Prostate gland (tissue), 2 donors: ENCODE measurements around the gene C8A. TPM values are rescaled to one million over a fixed set of nuclear protein-coding genes. Genes with fewer than 3 reads are reported as not detected.

ENCODE experiments used
- DNase-seq: peaks from one replicate; pipeline ENCODE4 v3.0.0-alpha.2; 2019; ENCODE audit warnings: low spot score
- H3K27ac ChIP-seq, 2 donors: fragments of 200-600 bp; sonication (generic); 2 replicates each; pipeline ENCODE4 v1.5.1; 2017 to 2019
- H3K27me3 ChIP-seq: fragments of 200-600 bp; sonication (generic); replicated peaks from 2 replicates; pipeline ENCODE4 v1.5.1; 2019; ENCODE audit not compliant: insufficient read depth
- H3K36me3 ChIP-seq, 2 donors: fragments of 200-600 bp; sonication (generic); 1 replicate in 1 of 2; 2 replicates in 1 of 2; pipeline versions ENCODE4 v1.5.1 to v1.8.1; 2017 to 2019
- H3K4me1 ChIP-seq: fragments of 200-600 bp; sonication (generic); replicated peaks from 2 replicates; pipeline ENCODE4 v1.5.1; 2019
- H3K4me3 ChIP-seq, 2 donors: fragments of 200-600 bp; sonication (generic); 2 replicates each; pipeline ENCODE4 v1.5.1; 2017 to 2019
- H3K9me3 ChIP-seq: fragments of 200-600 bp; sonication (generic); 2 replicates; pipeline ENCODE4 v1.5.1; 2017
- POLR2A ChIP-seq: fragments of 450-650 bp; IDR thresholded peaks from one replicate; pipeline ENCODE4 v1.6.1; 2016; ENCODE audit warnings: antibody characterized with exemption, mild to moderate bottlenecking
- POLR2AphosphoS5 ChIP-seq: sonication (generic); formaldehyde crosslinking; IDR thresholded peaks from one replicate; pipeline ENCODE4 v1.6.1; 2017; ENCODE audit warnings: antibody characterized with exemption
- WGBS: methylation state at CpG from one replicate; pipeline ENCODE4 v1.1.5; 2018; 5-methylcytosine and 5-hydroxymethylcytosine counted together
- intact Hi-C: fragments of 100-400 bp; cut with DNase I; formaldehyde crosslinking; loops from one replicate; pipeline ENCODE4 v1.14.2; 2022
- total RNA-seq, 2 donors: library from RNA; depleted of rRNA; stranded (reverse); fragments of >200 nt; gene quantifications; one replicate each; pipeline ENCODE4 v1.1.0, GENCODE V29; 2016
- TF ChIP-seq, protein P1 (sequence below), 4 experiments: fragments of 200-600 bp in 2 of 4; fragments of 450-650 bp in 2 of 4; sonication (generic) in 2 of 4; IDR thresholded peaks; 1 replicate in 3 of 4; 2 replicates in 1 of 4; pipeline ENCODE4 v1.5.1; 2016 to 2019; ENCODE audit warnings: antibody characterized with exemption in 4 of 4, mild to moderate bottlenecking in 2 of 4, moderate library complexity in 2 of 4

Gene C8A
- total RNA-seq, 2 donors from 2014 or later = not detected

DNA sequence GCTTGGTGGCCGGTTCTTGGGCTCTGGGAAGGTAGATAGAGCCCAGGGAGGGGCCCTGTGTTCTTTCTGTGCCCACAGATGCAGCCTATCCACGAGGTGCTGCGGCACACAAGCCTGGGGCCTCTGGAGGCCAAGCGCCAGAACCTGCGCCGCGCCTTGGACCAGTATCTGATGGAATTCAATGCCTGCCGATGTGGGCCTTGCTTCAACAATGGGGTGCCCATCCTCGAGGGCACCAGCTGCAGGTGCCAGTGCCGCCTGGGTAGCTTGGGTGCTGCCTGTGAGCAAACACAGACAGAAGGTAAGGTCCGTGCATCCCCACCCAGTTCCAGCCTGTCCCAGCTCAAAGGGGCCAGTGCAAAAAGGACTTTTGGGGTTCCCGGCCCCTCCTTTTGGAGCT is 57.7 kb downstream of the C8A start:
- intact Hi-C loops = no loop called here
- no peak for DNase-seq
- no peak overlapping the region for H3K4me3 ChIP-seq
- TF ChIP-seq POLR2A (no peak), POLR2AphosphoS5 (no peak)
- TF ChIP-seq, protein P1, sequence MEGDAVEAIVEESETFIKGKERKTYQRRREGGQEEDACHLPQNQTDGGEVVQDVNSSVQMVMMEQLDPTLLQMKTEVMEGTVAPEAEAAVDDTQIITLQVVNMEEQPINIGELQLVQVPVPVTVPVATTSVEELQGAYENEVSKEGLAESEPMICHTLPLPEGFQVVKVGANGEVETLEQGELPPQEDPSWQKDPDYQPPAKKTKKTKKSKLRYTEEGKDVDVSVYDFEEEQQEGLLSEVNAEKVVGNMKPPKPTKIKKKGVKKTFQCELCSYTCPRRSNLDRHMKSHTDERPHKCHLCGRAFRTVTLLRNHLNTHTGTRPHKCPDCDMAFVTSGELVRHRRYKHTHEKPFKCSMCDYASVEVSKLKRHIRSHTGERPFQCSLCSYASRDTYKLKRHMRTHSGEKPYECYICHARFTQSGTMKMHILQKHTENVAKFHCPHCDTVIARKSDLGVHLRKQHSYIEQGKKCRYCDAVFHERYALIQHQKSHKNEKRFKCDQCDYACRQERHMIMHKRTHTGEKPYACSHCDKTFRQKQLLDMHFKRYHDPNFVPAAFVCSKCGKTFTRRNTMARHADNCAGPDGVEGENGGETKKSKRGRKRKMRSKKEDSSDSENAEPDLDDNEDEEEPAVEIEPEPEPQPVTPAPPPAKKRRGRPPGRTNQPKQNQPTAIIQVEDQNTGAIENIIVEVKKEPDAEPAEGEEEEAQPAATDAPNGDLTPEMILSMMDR (IDR thresholded peaks at IDR 0.05) = no peak
- no peaks in the 10 kb centered on the region for H3K27me3 ChIP-seq
- H3K9me3 ChIP-seq = no peaks in the 10 kb centered on the region
- H3K4me1 ChIP-seq = no peaks in the 10 kb centered on the region
- WGBS = 92% methylated on average over 12 of the region's 12 CpGs
- H3K36me3 ChIP-seq = no peaks in the 10 kb centered on the region
- H3K27ac ChIP-seq = no peak overlapping the region

- no peaks in the 10 kb centered on the region for H3K4me1 ChIP-seq
- WGBS = 59% methylated on average over 4 of the region's 4 CpGs
- TF ChIP-seq, protein P1 (IDR thresholded peaks at IDR 0.05) = no peak
- no peak for DNase-seq
- no peaks in the 10 kb centered on the region for H3K9me3 ChIP-seq
- no peak overlapping the region for H3K27ac ChIP-seq
- H3K27me3 ChIP-seq = no peaks in the 10 kb centered on the region
- H3K36me3 ChIP-seq = no peaks in the 10 kb centered on the region
- no peak overlapping the region for H3K4me3 ChIP-seq
- intact Hi-C loops = no loop called here
Observed at GRCh38 chr1:56915960-56916359, 61.4 kb downstream of the C8A start.

DNA sequence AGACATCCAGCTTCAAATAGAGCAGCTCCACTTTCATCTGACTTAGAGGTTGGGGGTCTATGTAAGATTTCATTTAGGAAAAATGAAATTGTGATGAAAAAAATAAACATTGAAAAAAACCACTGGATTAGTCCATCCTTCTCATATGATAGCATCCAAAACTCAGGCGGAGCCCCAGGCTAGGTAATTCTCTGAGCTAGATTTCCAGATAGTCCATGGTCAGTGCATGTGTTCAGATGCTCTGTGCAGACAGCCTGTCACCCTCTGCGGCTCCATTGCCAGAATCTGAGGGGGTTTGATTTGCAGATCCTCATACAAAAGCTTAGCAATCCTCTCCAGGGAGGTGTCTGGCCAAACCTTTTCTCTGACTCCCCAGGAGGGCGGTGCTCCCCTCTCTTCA is 62.0 kb downstream of the C8A start:
- no peaks in the 10 kb centered on the region for H3K27me3 ChIP-seq
- WGBS = 87% methylated on average over 3 of the region's 3 CpGs
- intact Hi-C loops = no loop called here
- H3K9me3 ChIP-seq = no peaks in the 10 kb centered on the region
- no peak for TF ChIP-seq POLR2AphosphoS5
- no peak for TF ChIP-seq POLR2A
- TF ChIP-seq, protein P1 (IDR thresholded peaks at IDR 0.05) = no peak
- no peak overlapping the region for H3K4me3 ChIP-seq
- H3K4me1 ChIP-seq = no peaks in the 10 kb centered on the region
- DNase-seq = no peak
- no peak overlapping the region for H3K27ac ChIP-seq
- no peaks in the 10 kb centered on the region for H3K36me3 ChIP-seq

DNA sequence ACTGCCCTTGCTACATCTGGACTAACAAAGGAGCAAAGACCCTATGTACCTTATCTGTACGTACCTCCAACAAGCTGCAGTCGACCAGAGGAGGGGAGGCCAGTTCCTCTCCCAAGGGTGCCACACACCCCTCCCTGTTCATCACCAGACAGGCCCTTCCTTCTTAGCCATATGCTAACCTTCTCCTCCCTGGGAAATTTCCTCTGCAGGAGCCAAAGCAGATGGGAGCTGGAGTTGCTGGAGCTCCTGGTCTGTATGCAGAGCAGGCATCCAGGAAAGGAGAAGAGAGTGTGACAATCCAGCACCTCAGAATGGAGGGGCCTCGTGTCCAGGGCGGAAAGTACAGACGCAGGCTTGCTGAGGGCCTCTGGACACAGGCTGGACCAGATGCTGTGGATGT is 62.8 kb downstream of the C8A start:
- Histone ChIP-seq H3K4me3 (no peak overlapping the region), H3K36me3 (no peaks in the 10 kb centered on the region), H3K9me3 (no peaks in the 10 kb centered on the region), H3K27ac (no peak overlapping the region), H3K27me3 (no peaks in the 10 kb centered on the region), H3K4me1 (no peaks in the 10 kb centered on the region)
- TF ChIP-seq POLR2A = no peak
- TF ChIP-seq POLR2AphosphoS5 = no peak
- TF ChIP-seq, protein P1 (IDR thresholded peaks at IDR 0.05) = no peak
- 88% methylated on average over 5 of the region's 5 CpGs for WGBS
- no peak for DNase-seq
- intact Hi-C loops = no loop called here

GRCh38 chr1:56920591-56921001 is 66.0 kb downstream of the C8A start:
- Histone ChIP-seq H3K9me3 (no peaks in the 10 kb centered on the region), H3K27ac (no peak overlapping the region), H3K4me3 (no peak overlapping the region), H3K27me3 (no peaks in the 10 kb centered on the region), H3K36me3 (no peaks in the 10 kb centered on the region), H3K4me1 (no peaks in the 10 kb centered on the region)
- TF ChIP-seq POLR2A (no peak), POLR2AphosphoS5 (no peak)
- TF ChIP-seq, protein P1 (IDR thresholded peaks at IDR 0.05) = no peak
- 43% methylated on average over 2 of the region's 2 CpGs for WGBS
- intact Hi-C loops = no loop called here
- no peak for DNase-seq
